Breast epithelium (tissue), 3 donors: ENCODE data around the gene ASMTL.

Experiments
- CTCF ChIP-seq, 3 donors: fragments of 450-650 bp; IDR thresholded peaks; one replicate each; pipeline ENCODE4 v1.5.1; 2016 to 2017; ENCODE audit warnings: antibody characterized with exemption in 3 of 3, mild to moderate bottlenecking in 3 of 3, moderate library complexity in 3 of 3
- POLR2A ChIP-seq: fragments of 450-650 bp; IDR thresholded peaks from one replicate; pipeline ENCODE4 v1.6.1; 2016; ENCODE audit warnings: antibody characterized with exemption, mild to moderate bottlenecking, moderate library complexity
- POLR2AphosphoS5 ChIP-seq, 3 donors: sonication (generic); formaldehyde crosslinking; IDR thresholded peaks; one replicate each; pipeline ENCODE4 v1.6.1; 2017; ENCODE audit warnings: antibody characterized with exemption in 3 of 3

- no peak for TF ChIP-seq POLR2AphosphoS5 (IDR thresholded peaks at IDR 0.05)
- no peak for TF ChIP-seq POLR2A
- TF ChIP-seq CTCF (IDR thresholded peaks at IDR 0.05): no peak
Observed at GRCh38 chrX:1476682-1477081, 24.0 kb upstream of the ASMTL start.
